Daoy (cell line): ENCODE results near the gene ARHGAP22. TPM values are rescaled to one million over a fixed set of nuclear protein-coding genes. Genes with fewer than 3 reads are reported as not detected.
A peak's percentile ranks its signal among the peaks of the same experiment; 100 is the strongest.

Source experiments
- DNase-seq: peaks from one replicate; pipeline ENCODE4 v3.0.0-alpha.2; 2015; ENCODE audit warnings: low read depth
- total RNA-seq: library from RNA; depleted of rRNA; stranded (reverse); fragments of >200 nt; shearing (Covaris generic); gene quantifications from 2 replicates; pipeline ENCODE4 v1.2.3, GENCODE V29; 2014

The ARHGAP22 gene
- total RNA-seq, 1 experiment from 2014 or later = 17.1 TPM

- no peak for DNase-seq
These were observed 106.8 kb downstream of the ARHGAP22 start for GRCh38 chr10:48497780-48498770.

- DNase-seq = peak; percentile 68
These were observed 107.8 kb downstream of the ARHGAP22 start for GRCh38 chr10:48496831-48497779.

GRCh38 chr10:48496105-48496830, 108.6 kb downstream of the ARHGAP22 start:
- DNase-seq = no peak

DNA sequence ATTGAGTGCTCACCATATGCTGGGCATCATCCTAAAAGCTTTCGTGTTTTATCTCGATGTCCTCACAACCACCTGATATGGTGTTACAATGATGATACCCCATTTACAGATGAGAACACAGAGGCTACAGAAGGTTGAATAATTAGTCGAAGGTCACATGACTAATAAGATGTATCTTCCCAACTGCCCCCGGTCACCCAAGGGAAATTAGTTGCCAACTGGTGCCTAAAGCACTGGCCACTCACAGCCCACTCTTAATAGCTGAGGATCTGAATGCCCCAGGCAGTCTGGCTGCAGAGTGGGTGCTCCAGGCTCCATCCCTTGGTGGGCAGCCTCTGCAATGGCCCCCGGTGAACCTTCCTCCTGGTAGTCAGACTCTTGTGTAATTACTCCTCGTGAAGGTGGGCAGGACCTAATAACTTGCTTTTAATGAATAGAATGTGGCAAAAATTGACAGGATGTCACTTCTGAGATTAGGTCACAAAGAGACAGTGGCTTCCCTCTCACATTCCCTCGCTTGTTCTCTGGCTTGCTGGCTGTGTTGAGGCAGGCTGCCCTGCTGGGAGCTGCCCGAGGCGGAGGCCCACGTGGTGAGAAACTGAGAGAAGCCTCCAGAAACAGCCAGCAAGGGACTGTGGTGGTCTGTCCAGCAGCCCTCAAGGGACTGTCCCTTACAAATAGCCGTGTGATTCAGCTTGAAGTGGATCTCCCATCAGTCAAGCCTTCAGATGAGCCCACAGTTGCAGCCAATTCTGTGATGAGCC, 109.4 kb downstream of the ARHGAP22 start:
- DNase-seq = no peak

DNA sequence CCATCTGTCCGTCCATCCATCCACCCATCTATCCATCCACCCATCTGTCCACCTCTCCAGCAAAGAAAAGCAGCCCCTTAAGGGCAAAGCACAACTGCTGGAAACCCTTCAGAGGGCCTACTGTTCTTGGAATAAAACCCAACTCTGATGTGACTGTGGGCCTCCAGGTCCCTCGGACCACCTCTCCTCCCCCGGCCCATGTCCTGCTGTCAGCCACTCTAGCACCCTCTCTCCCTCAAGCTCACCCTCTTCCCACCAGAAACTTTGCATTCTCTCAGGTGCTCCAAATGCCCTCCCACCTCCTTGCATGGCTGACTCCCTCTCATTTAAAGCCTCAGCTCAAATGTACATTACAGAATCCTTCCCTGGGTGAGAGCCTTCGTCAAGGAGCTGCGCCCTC, 110.3 kb downstream of the ARHGAP22 start:
- no peak for DNase-seq

DNA sequence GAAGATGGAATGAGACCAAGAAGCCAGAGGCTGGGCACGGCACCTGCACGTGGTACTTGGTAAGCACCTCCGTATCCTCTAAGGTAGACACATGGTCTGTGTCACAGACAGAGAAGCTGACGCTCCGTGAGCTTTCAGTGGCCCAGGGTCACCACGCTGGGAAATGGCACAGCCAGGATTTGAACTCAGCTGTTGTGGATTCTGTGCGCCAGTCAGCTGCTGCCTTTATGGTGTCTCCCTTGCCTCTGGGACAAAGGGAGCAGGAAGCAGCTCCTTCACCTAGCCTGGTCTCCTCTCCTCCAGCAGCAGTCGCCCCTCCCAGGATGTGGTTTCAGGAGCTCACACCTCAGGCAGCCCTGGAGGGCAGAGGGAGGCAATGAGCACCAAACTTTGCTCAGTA, 110.8 kb downstream of the ARHGAP22 start:
- DNase-seq = peak; percentile 12

DNA sequence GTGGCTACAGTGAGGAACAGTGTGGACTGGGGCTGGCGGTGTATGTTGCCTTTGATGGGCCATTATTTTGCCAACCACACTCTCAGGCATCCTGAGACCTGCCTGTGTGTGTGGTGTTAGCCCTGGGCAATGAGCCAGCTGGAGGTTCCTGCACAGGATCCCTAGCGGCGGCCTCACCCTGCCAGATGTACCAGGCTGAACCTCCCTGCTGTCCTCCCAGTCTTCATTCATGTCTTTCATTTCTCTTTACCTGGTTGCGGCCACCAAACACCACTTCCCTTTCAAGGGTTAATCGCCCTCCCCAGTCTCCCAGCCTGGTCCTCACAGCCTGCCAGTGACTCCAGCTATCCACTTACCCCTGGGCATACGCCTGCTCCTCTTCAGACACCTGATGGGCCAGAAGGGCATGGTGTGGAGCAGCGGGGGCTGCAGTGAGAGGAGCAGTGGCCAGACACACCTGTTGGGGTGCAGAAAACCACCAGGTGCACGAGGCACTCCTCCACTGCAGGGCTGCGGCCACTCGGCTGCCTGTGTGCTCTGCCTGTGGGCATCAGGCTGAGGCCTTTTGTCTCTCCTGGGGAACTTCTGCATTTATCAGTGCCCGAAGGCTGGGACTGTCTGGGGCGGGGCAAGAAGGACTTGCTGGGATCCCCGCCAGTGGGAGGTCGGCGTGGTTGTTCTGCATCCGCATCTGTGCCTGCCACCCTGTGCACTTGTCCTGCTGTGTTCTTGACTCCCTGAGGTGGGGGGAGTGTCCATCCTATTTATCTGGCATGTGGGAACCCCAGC, 111.6 kb downstream of the ARHGAP22 start:
- no peak for DNase-seq

GRCh38 chr10:48492201-48492600, 112.7 kb downstream of the ARHGAP22 start:
- DNase-seq = no peak

DNA sequence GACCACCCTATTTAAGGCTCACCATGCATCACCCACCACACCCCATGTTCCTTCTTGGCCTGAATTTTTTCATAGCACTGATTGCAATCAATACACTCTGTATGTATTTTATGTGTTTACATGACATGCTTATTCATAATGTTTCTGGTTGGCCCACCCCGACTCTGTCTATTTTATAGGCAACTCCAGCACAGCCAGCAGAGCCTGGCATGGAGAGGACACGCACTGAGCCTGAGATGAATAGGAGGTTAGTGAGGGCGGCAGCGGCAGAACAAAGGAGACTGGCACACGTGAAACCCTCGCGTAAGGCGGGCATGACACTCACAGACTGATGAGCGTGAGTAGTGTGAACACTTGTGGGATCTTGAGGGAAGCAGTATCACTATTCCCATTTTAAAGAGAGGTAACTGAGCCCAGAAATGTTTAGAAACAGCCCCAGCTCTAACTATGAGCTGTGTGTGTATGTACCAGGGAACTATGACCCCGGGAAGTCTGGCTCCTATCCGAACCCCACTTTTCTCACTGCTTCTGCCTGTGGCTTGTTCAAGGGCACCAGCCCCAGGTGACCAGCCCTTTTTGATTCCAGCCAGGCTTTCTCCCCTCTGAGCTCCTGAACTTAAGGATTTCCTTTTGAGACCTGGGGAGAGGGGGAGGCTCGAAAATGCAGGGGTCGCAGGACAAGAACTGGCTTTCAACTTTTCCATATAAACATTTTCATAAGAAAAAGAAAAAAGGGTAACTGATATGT, 113.3 kb downstream of the ARHGAP22 start:
- DNase-seq = no peak

GRCh38 chr10:48490946-48491345, 113.9 kb downstream of the ARHGAP22 start:
- DNase-seq = no peak

DNA sequence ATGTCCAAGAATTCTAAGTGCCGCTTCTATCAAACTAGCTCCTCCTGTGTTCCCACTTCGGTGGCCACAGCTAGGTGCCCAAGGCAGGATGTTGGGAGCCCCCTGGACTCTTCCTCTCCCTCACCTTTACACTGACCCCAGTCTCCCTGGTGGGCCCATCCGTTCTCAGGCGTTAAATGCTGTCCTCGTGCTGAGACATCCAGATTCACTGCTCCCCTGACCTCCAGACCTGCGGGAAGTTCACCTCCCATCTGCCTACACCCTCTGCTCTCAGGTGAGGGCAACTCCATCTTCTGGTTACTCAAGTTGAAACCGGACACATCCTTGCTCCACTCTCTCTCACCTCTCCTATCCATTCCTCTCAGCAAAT, 114.3 kb downstream of the ARHGAP22 start:
- no peak for DNase-seq

DNA sequence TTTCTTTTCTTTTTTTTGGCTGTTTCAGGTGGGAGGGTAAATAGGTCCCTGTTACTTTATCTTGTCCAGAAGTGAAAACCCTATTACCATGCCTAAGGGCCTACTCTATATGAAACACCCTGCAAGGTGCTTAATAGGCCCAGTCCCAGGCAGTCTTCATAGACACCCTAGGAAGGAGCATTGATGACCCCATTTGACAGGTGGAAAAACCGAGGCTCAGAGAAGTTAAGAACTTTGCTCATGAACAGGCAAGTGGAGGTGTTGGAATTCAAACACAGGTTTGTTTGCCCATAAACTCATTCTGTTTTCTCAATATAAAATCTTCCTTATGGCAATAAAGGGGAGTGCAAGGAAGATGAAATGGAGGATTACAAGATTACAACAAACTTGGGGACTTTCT, 115.8 kb downstream of the ARHGAP22 start:
- no peak for DNase-seq

DNA sequence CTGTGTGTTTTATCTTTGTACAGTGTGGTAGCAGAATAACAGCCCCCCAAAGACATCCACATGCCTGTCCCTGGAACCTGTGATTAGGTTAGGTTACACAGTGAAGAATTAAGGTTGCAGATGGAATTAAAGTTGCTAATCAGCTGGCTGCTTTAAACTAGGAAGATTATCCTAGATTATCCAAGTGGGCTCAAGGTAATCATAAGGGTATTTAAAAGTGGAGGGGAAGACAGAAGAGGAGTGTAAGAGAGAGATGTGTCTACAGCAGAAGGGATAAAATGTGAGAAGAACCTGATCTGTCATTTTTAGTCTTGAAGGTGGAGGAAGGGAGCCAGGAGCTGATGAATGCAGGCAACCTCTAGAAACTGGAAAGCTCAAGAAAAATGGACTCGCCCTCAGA, 117.6 kb downstream of the ARHGAP22 start:
- DNase-seq = no peak

DNA sequence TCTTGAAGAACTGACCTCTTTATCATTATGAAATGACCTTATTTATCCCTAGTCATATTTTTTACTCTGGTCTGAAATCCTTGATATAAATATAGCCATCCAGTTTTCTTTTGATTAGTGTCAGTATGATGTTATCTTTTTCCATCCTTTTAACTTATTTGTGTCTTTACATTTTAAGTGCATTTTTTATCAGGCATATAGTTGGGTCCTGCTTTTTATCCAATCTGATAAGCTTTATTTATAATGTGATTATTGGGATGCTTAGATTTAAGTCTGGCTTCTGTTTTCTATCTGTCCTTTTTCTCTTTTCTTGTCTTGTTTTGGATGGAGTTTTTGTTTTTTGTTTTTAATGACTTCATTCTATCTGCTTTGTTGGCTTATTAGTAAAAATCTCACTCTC, 119.2 kb downstream of the ARHGAP22 start:
- no peak for DNase-seq

GRCh38 chr10:48484911-48485310, 120.0 kb downstream of the ARHGAP22 start:
- no peak for DNase-seq

- no peak for DNase-seq
These were observed 122.7 kb downstream of the ARHGAP22 start for GRCh38 chr10:48482207-48482606.

GRCh38 chr10:48481385-48481784, 123.5 kb downstream of the ARHGAP22 start:
- DNase-seq = no peak

- DNase-seq = no peak
These were observed 124.2 kb downstream of the ARHGAP22 start for GRCh38 chr10:48480397-48481374.
